ENCODE measurements around the gene RUBCN.

Gene RUBCN

GRCh38 chr3:197685546-197685945 lies 51.2 kb downstream of the RUBCN start:
- no peak for DNase-seq (ENCODE audit: low spot score)
- TF ChIP-seq CTCF (IDR thresholded peaks at IDR 0.05; ENCODE audit: extremely low read depth, missing control alignments) = no peak

GRCh38 chr3:197683191-197683590 lies 53.5 kb downstream of the RUBCN start:
- TF ChIP-seq CTCF (IDR thresholded peaks at IDR 0.05; ENCODE audit: extremely low read depth, missing control alignments) = no peak
- DNase-seq (ENCODE audit: low spot score) = no peak

- TF ChIP-seq CTCF (IDR thresholded peaks at IDR 0.05; ENCODE audit: extremely low read depth, missing control alignments) = no peak
- no peak for DNase-seq (ENCODE audit: low spot score)
Measured at GRCh38 chr3:197682713-197683112, 54.0 kb downstream of the RUBCN start.

- no peak for TF ChIP-seq CTCF (IDR thresholded peaks at IDR 0.05; ENCODE audit: extremely low read depth, missing control alignments)
- no peak for DNase-seq (ENCODE audit: low spot score)
Measured at GRCh38 chr3:197680955-197681521, 55.7 kb downstream of the RUBCN start.

- no peak for DNase-seq (ENCODE audit: low spot score)
- no peak for TF ChIP-seq CTCF (IDR thresholded peaks at IDR 0.05; ENCODE audit: extremely low read depth, missing control alignments)
Measured at GRCh38 chr3:197675951-197676350, 60.8 kb downstream of the RUBCN start.

GRCh38 chr3:197675563-197675860 lies 61.2 kb downstream of the RUBCN start:
- DNase-seq (ENCODE audit: low spot score) = no peak
- no peak for TF ChIP-seq CTCF (IDR thresholded peaks at IDR 0.05; ENCODE audit: extremely low read depth, missing control alignments)

- no peak for TF ChIP-seq CTCF (IDR thresholded peaks at IDR 0.05; ENCODE audit: extremely low read depth, missing control alignments)
- DNase-seq (ENCODE audit: low spot score) = no peak
Measured at GRCh38 chr3:197674741-197675562, 61.8 kb downstream of the RUBCN start.

Measured in GM20000 (cell line).